ENCODE results near the gene MDH2. TPM values are rescaled to one million over a fixed set of nuclear protein-coding genes. Genes with fewer than 3 reads are reported as not detected.
"Not testable (repeated sequence)": the region's sequence is repeated elsewhere in the genome, so short reads cannot be mapped to it uniquely, and the experiment has no call there.

Gene MDH2
- total and polyA plus RNA-seq, 5 donors from 2014 or later, result 70.6 to 237 (median 162) TPM

DNA sequence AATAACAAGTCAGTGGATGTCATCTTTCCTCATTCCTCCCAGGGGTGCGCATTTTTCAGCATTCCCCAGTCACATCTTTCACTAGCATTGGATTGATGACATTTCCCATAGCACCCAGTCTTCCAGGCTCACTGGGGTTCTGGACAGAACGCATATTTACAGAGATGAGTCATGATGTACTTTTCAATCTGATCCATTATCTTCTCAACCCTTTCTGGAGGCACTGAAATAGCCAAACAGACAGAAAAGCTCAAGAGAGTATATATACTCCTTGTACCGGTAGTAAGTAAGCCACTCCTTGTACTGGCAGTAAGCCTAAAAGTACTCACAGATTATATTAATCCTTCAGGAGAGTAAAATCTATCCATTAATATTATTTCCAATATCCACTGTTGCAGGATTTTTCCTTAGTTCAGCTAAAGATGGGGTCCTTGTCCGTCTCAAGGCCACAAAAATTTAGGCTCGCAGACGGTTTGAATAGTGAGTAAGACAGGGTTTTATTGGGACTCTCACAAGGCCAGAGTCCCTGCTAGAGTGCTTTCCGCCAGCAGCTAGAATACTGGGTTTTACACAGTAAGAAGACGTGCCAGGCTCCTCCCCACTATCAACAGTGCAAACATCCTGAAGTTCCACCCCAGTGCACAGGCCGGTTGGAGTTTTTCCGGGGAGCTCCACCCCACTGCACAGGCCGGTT, 60.8 kb downstream of the MDH2 start:
- no peaks in the 10 kb centered on the region for H3K36me3 Mint-ChIP-seq
- ATAC-seq (ENCODE audit: low read depth in 2 of 2) (no peak), DNase-seq (no peak)
- H3K9me3 Mint-ChIP-seq, result no peaks in the 10 kb centered on the region
- H3K4me1 Mint-ChIP-seq, result no peaks in the 10 kb centered on the region
- no peak overlapping the region for H3K27ac ChIP-seq (ENCODE audit: insufficient read depth, low read length, poor library complexity, severe bottlenecking)
- H3K4me3 ChIP-seq (ENCODE audit: low read depth, low read length), result no peak overlapping the region
- H3K36me3 ChIP-seq (ENCODE audit: control insufficient read depth, insufficient read depth, low read length), result no peaks in the 10 kb centered on the region
- H3K9me3 ChIP-seq (ENCODE audit: control insufficient read depth in 2 of 2, low read length in 2 of 2), result no peaks in the 10 kb centered on the region
- H3K27ac Mint-ChIP-seq, result no peak overlapping the region
- no peaks in the 10 kb centered on the region for H3K4me1 ChIP-seq (ENCODE audit: control insufficient read depth, insufficient read depth, low read length, poor library complexity, severe bottlenecking)
- H3K4me3 Mint-ChIP-seq, result no peak overlapping the region
- no peaks in the 10 kb centered on the region for H3K27me3 ChIP-seq (ENCODE audit: control insufficient read depth, insufficient read depth, low read length)
- H3K27me3 Mint-ChIP-seq, result peaks cover 4% of the 10 kb centered on the region

DNA sequence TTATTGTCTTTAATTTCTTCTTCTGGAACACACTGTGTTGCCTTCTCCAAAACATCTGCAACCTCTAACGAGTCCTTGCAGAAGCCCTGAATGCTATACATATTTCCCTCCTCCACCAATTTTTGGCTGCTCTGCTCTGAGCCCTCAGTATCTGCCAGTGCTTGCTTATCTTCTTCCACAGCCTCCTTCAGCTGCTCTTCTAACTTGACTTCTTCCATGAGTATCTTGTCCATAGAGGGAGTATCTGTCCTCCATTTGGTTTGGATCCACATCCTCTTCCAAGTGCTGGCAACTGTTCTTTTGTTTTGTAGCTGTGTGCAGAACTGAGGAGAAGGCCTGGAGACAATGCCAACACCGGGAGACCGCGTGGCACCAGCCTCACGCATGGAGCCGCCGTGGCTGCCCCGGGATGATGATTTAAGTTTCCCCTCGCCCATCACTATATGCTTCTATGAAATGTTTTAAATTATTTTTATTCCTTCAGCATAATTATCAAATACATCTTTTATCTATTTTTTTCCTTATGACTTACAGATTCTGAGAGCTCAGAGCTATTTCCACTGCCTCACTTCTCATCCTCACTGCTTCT, 65.2 kb downstream of the MDH2 start:
- not testable (repeated sequence) for H3K27me3 ChIP-seq (ENCODE audit: control insufficient read depth, insufficient read depth, low read length); H3K36me3 ChIP-seq (ENCODE audit: control insufficient read depth, insufficient read depth, low read length); ATAC-seq (ENCODE audit: low read depth in 2 of 2); H3K36me3 Mint-ChIP-seq; H3K4me3 Mint-ChIP-seq; H3K4me1 Mint-ChIP-seq; H3K4me1 ChIP-seq (ENCODE audit: control insufficient read depth, insufficient read depth, low read length, poor library complexity, severe bottlenecking); DNase-seq; H3K9me3 Mint-ChIP-seq; H3K27ac ChIP-seq (ENCODE audit: insufficient read depth, low read length, poor library complexity, severe bottlenecking); H3K4me3 ChIP-seq (ENCODE audit: low read depth, low read length); H3K9me3 ChIP-seq (ENCODE audit: control insufficient read depth in 2 of 2, low read length in 2 of 2); H3K27ac Mint-ChIP-seq
- H3K27me3 Mint-ChIP-seq, result peaks cover 14% of the 10 kb centered on the region

GRCh38 chr7:76114742-76115141, 66.8 kb downstream of the MDH2 start:
- peaks cover 14% of the 10 kb centered on the region for H3K27me3 Mint-ChIP-seq
- DNase-seq; H3K4me3 Mint-ChIP-seq; H3K9me3 ChIP-seq (ENCODE audit: control insufficient read depth in 2 of 2, low read length in 2 of 2); H3K4me3 ChIP-seq (ENCODE audit: low read depth, low read length); H3K36me3 Mint-ChIP-seq; H3K4me1 Mint-ChIP-seq; H3K27ac Mint-ChIP-seq; H3K4me1 ChIP-seq (ENCODE audit: control insufficient read depth, insufficient read depth, low read length, poor library complexity, severe bottlenecking); H3K27me3 ChIP-seq (ENCODE audit: control insufficient read depth, insufficient read depth, low read length); H3K36me3 ChIP-seq (ENCODE audit: control insufficient read depth, insufficient read depth, low read length); ATAC-seq (ENCODE audit: low read depth in 2 of 2); H3K27ac ChIP-seq (ENCODE audit: insufficient read depth, low read length, poor library complexity, severe bottlenecking); H3K9me3 Mint-ChIP-seq: not testable (repeated sequence)

Other genes with a start within 250 kb of the MDH2 start
- not detected for gene CCL24, start 234.3 kb upstream of the MDH2 start, total RNA-seq
- not detected for gene CCL24, start 234.3 kb upstream of the MDH2 start, polyA plus RNA-seq
- gene RHBDD2, start 169.1 kb upstream of the MDH2 start, total RNA-seq, result 194 TPM
- gene RHBDD2, start 169.1 kb upstream of the MDH2 start, polyA plus RNA-seq, result 100 to 1,000 TPM; 118 to 146 (median 121) TPM
- 68.0 TPM for gene POR, start 133.0 kb upstream of the MDH2 start, total RNA-seq
- gene POR, start 133.0 kb upstream of the MDH2 start, polyA plus RNA-seq, result 10 to 100 TPM; 51.3 to 64.3 (median 59.7) TPM
- gene TMEM120A, start 53.5 kb upstream of the MDH2 start, total RNA-seq, result 51.5 TPM
- 10 to 100 TPM; 41.9 to 66.5 (median 62.1) TPM for gene TMEM120A, start 53.5 kb upstream of the MDH2 start, polyA plus RNA-seq
- gene STYXL1, start 106 bp upstream of the MDH2 start, total RNA-seq, result 16.8 TPM
- gene STYXL1, start 106 bp upstream of the MDH2 start, polyA plus RNA-seq, result 10 to 100 TPM; 61.9 to 80.8 (median 64.6) TPM
- gene SRRM3, start 153.8 kb downstream of the MDH2 start, total RNA-seq, result not detected
- not detected for gene SRRM3, start 153.8 kb downstream of the MDH2 start, polyA plus RNA-seq